ENCODE data around the gene AMZ1.

Gene AMZ1

DNA sequence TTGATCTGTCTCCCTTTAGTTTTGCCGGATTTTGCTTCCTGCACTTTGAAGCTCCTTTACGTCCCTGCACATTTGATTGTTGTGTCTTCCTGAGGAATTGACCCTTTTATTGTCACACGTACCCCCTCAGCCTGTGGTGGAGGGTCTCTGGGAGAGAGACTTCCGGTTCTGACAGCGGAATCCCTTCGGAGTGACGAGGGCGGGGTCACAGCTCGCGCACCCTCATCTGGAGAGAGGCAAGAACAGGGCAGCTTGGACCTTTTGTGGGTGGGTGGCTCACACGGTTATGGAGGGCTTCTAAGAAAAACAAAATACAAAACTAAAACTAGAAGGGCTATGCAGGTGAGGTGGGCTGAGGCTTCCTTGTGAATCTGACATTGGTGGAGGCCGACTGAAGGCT lies 26.0 kb downstream of the AMZ1 start:
- Histone ChIP-seq H3K36me3 (ENCODE audit: control insufficient read depth, insufficient read depth, low read length) (peaks cover 4% of the 10 kb centered on the region; the same call in 1 of the 2 replicates), H3K9me3 (ENCODE audit: control insufficient read depth, insufficient read depth, low read length) (no peaks in the 10 kb centered on the region), H3K27ac (ENCODE audit: low read length) (no peak overlapping the region), H3K4me1 (ENCODE audit: control insufficient read depth, insufficient read depth, low read length) (peaks cover 2% of the 10 kb centered on the region; the same call in 1 of the 2 replicates), H3K27me3 (ENCODE audit: control insufficient read depth, insufficient read depth, low read length) (no peaks in the 10 kb centered on the region), H3K4me3 (ENCODE audit: low read length) (no peak overlapping the region)
- no CpG with 5 or more reads among the region's 12 CpGs for WGBS (ENCODE audit: insufficient coverage, insufficient read length)
- DNase-seq (ENCODE audit: low read depth, low spot score): no peak

DNA sequence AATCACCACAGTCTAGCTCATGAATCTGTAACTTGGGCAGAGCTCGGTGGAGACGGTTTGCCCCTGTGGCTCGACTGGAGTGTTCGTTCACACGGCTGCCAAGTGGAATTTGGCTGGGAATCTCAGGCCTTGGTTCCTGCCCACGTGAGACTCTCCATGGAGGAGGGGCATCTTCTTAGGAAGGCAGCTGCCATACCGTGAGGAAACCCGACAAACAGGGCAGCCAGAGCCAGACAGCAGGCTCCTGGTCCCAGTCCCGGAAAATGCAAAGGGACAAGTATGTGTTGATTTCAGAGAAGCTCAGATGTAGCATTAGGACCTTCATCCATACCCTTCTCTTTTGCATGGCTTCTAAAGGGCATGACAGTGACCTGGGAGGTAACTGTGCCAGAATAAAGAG lies 26.6 kb downstream of the AMZ1 start:
- H3K4me3 ChIP-seq (ENCODE audit: low read length): no peak overlapping the region
- no peak overlapping the region for H3K27ac ChIP-seq (ENCODE audit: low read length)
- no CpG with 5 or more reads among the region's 9 CpGs for WGBS (ENCODE audit: insufficient coverage, insufficient read length)
- no peaks in the 10 kb centered on the region for H3K27me3 ChIP-seq (ENCODE audit: control insufficient read depth, insufficient read depth, low read length)
- no peaks in the 10 kb centered on the region for H3K4me1 ChIP-seq (ENCODE audit: control insufficient read depth, insufficient read depth, low read length)
- no peaks in the 10 kb centered on the region for H3K9me3 ChIP-seq (ENCODE audit: control insufficient read depth, insufficient read depth, low read length)
- no peak for DNase-seq (ENCODE audit: low read depth, low spot score)
- peaks cover 4% of the 10 kb centered on the region; the same call in 1 of the 2 replicates for H3K36me3 ChIP-seq (ENCODE audit: control insufficient read depth, insufficient read depth, low read length)

GRCh38 chr7:2715341-2716231 lies 27.6 kb downstream of the AMZ1 start:
- Histone ChIP-seq H3K27me3 (ENCODE audit: control insufficient read depth, insufficient read depth, low read length) (no peaks in the 10 kb centered on the region), H3K9me3 (ENCODE audit: control insufficient read depth, insufficient read depth, low read length) (no peaks in the 10 kb centered on the region), H3K36me3 (ENCODE audit: control insufficient read depth, insufficient read depth, low read length) (peaks cover 4% of the 10 kb centered on the region; the same call in 1 of the 2 replicates), H3K4me1 (ENCODE audit: control insufficient read depth, insufficient read depth, low read length) (no peaks in the 10 kb centered on the region), H3K4me3 (ENCODE audit: low read length) (no peak overlapping the region), H3K27ac (ENCODE audit: low read length) (no peak overlapping the region)
- no CpG with 5 or more reads among the region's 22 CpGs for WGBS (ENCODE audit: insufficient coverage, insufficient read length)
- DNase-seq (ENCODE audit: low read depth, low spot score): no peak

DNA sequence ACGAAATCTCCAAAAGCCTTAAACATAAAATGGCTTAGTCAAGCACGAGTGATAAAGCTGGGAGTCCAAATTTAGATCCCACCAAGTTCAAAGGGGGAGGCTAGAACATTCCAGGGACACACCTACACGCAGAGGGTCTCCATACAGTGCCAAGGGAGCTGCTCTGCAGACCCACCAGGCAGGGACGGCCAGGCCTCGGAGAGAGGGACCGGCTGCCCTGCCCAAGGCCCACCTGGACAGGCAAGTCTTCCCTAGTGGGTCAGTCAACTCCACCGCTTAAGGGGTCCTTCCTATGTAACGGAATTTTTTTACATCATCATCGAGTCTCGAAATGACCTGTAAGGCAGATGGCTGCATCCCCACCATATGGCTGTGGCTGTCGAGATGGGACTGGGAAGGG lies 28.5 kb downstream of the AMZ1 start:
- H3K27me3 ChIP-seq (ENCODE audit: control insufficient read depth, insufficient read depth, low read length): no peaks in the 10 kb centered on the region
- H3K4me3 ChIP-seq (ENCODE audit: low read length): no peak overlapping the region
- no CpG with 5 or more reads among the region's 11 CpGs for WGBS (ENCODE audit: insufficient coverage, insufficient read length)
- no peak overlapping the region for H3K27ac ChIP-seq (ENCODE audit: low read length)
- no peaks in the 10 kb centered on the region for H3K4me1 ChIP-seq (ENCODE audit: control insufficient read depth, insufficient read depth, low read length)
- no peaks in the 10 kb centered on the region; the same call in 1 of the 2 replicates for H3K36me3 ChIP-seq (ENCODE audit: control insufficient read depth, insufficient read depth, low read length)
- no peaks in the 10 kb centered on the region for H3K9me3 ChIP-seq (ENCODE audit: control insufficient read depth, insufficient read depth, low read length)
- no peak for DNase-seq (ENCODE audit: low read depth, low spot score)

GRCh38 chr7:2716906-2717292 lies 28.9 kb downstream of the AMZ1 start:
- Histone ChIP-seq H3K4me3 (ENCODE audit: low read length) (no peak overlapping the region), H3K4me1 (ENCODE audit: control insufficient read depth, insufficient read depth, low read length) (no peaks in the 10 kb centered on the region), H3K27ac (ENCODE audit: low read length) (no peak overlapping the region), H3K36me3 (ENCODE audit: control insufficient read depth, insufficient read depth, low read length) (peaks cover 1% of the 10 kb centered on the region; the same call in 1 of the 2 replicates), H3K27me3 (ENCODE audit: control insufficient read depth, insufficient read depth, low read length) (no peaks in the 10 kb centered on the region), H3K9me3 (ENCODE audit: control insufficient read depth, insufficient read depth, low read length) (no peaks in the 10 kb centered on the region)
- no peak for DNase-seq (ENCODE audit: low read depth, low spot score)
- WGBS (ENCODE audit: insufficient coverage, insufficient read length): no CpG with 5 or more reads among the region's 20 CpGs

GRCh38 chr7:2717293-2718261 lies 29.6 kb downstream of the AMZ1 start:
- Histone ChIP-seq H3K27me3 (ENCODE audit: control insufficient read depth, insufficient read depth, low read length) (no peaks in the 10 kb centered on the region), H3K4me1 (ENCODE audit: control insufficient read depth, insufficient read depth, low read length) (no peaks in the 10 kb centered on the region), H3K4me3 (ENCODE audit: low read length) (no peak overlapping the region), H3K27ac (ENCODE audit: low read length) (no peak overlapping the region), H3K36me3 (ENCODE audit: control insufficient read depth, insufficient read depth, low read length) (peaks cover 2% of the 10 kb centered on the region; the same call in 1 of the 2 replicates), H3K9me3 (ENCODE audit: control insufficient read depth, insufficient read depth, low read length) (no peaks in the 10 kb centered on the region)
- WGBS (ENCODE audit: insufficient coverage, insufficient read length): no CpG with 5 or more reads among the region's 47 CpGs
- no peak for DNase-seq (ENCODE audit: low read depth, low spot score)

DNA sequence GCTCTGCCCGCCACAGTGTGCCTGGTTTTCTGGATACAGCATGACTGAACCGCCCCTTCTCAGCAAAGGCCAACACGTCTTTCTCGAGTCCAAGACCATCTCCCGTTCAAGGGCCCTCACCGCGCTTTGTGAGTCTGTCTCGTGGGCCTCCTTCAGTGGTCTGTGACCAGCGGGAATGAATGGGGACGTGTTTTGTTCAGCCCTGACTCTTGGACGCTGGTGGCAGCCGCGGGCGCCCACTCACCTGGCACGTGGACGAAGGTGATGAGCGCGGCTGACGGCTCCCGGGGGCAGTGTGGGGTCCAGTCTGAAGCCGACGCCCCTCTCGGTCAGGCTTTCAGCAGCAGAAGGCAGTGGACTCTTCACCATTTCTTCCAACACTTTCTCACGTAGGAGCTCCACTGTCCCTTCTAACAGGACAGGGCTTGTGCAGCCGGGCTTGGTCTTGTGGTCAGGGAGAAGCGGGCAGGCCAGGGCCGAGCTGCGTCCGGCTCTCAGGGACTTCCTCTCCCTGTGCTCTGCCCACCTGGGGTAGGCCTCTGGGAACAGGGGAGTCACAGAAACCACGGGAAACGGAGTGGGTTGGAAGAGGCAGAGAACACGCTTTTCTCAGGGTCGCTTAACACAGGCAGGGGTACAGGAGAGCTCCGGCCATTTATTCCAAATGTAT lies 30.4 kb downstream of the AMZ1 start:
- peaks cover 6% of the 10 kb centered on the region; the same call in 1 of the 2 replicates for H3K36me3 ChIP-seq (ENCODE audit: control insufficient read depth, insufficient read depth, low read length)
- no peak for DNase-seq (ENCODE audit: low read depth, low spot score)
- WGBS (ENCODE audit: insufficient coverage, insufficient read length): no CpG with 5 or more reads among the region's 34 CpGs
- H3K27ac ChIP-seq (ENCODE audit: low read length): no peak overlapping the region
- no peaks in the 10 kb centered on the region for H3K27me3 ChIP-seq (ENCODE audit: control insufficient read depth, insufficient read depth, low read length)
- H3K9me3 ChIP-seq (ENCODE audit: control insufficient read depth, insufficient read depth, low read length): no peaks in the 10 kb centered on the region
- no peaks in the 10 kb centered on the region for H3K4me1 ChIP-seq (ENCODE audit: control insufficient read depth, insufficient read depth, low read length)
- no peak overlapping the region for H3K4me3 ChIP-seq (ENCODE audit: low read length)

- peaks cover 6% of the 10 kb centered on the region; the same call in 1 of the 2 replicates for H3K36me3 ChIP-seq (ENCODE audit: control insufficient read depth, insufficient read depth, low read length)
- WGBS (ENCODE audit: insufficient coverage, insufficient read length): no CpG with 5 or more reads among the region's 16 CpGs
- no peak for DNase-seq (ENCODE audit: low read depth, low spot score)
- H3K9me3 ChIP-seq (ENCODE audit: control insufficient read depth, insufficient read depth, low read length): no peaks in the 10 kb centered on the region
- no peak overlapping the region for H3K4me3 ChIP-seq (ENCODE audit: low read length)
- H3K27ac ChIP-seq (ENCODE audit: low read length): no peak overlapping the region
- no peaks in the 10 kb centered on the region for H3K4me1 ChIP-seq (ENCODE audit: control insufficient read depth, insufficient read depth, low read length)
- no peaks in the 10 kb centered on the region for H3K27me3 ChIP-seq (ENCODE audit: control insufficient read depth, insufficient read depth, low read length)
Observed at GRCh38 chr7:2719007-2719406, 31.0 kb downstream of the AMZ1 start.

GRCh38 chr7:2720024-2720423 lies 32.0 kb downstream of the AMZ1 start:
- Histone ChIP-seq H3K4me1 (ENCODE audit: control insufficient read depth, insufficient read depth, low read length) (no peaks in the 10 kb centered on the region), H3K27me3 (ENCODE audit: control insufficient read depth, insufficient read depth, low read length) (no peaks in the 10 kb centered on the region), H3K4me3 (ENCODE audit: low read length) (no peak overlapping the region), H3K9me3 (ENCODE audit: control insufficient read depth, insufficient read depth, low read length) (no peaks in the 10 kb centered on the region), H3K36me3 (ENCODE audit: control insufficient read depth, insufficient read depth, low read length) (peaks cover 6% of the 10 kb centered on the region; the same call in 1 of the 2 replicates), H3K27ac (ENCODE audit: low read length) (no peak overlapping the region)
- no CpG with 5 or more reads among the region's 16 CpGs for WGBS (ENCODE audit: insufficient coverage, insufficient read length)
- no peak for DNase-seq (ENCODE audit: low read depth, low spot score)

- H3K27me3 ChIP-seq (ENCODE audit: control insufficient read depth, insufficient read depth, low read length): no peaks in the 10 kb centered on the region
- H3K9me3 ChIP-seq (ENCODE audit: control insufficient read depth, insufficient read depth, low read length): no peaks in the 10 kb centered on the region
- DNase-seq (ENCODE audit: low read depth, low spot score): no peak
- H3K4me1 ChIP-seq (ENCODE audit: control insufficient read depth, insufficient read depth, low read length): no peaks in the 10 kb centered on the region
- H3K4me3 ChIP-seq (ENCODE audit: low read length): no peak overlapping the region
- H3K36me3 ChIP-seq (ENCODE audit: control insufficient read depth, insufficient read depth, low read length): peaks cover 14% of the 10 kb centered on the region
- 100% methylated on average over 3 of the region's 19 CpGs for WGBS (ENCODE audit: insufficient coverage, insufficient read length)
- H3K27ac ChIP-seq (ENCODE audit: low read length): no peak overlapping the region
Observed at GRCh38 chr7:2721842-2722241, 33.8 kb downstream of the AMZ1 start.
